ENCODE measurements around the gene FERMT2.

Gene FERMT2

DNA sequence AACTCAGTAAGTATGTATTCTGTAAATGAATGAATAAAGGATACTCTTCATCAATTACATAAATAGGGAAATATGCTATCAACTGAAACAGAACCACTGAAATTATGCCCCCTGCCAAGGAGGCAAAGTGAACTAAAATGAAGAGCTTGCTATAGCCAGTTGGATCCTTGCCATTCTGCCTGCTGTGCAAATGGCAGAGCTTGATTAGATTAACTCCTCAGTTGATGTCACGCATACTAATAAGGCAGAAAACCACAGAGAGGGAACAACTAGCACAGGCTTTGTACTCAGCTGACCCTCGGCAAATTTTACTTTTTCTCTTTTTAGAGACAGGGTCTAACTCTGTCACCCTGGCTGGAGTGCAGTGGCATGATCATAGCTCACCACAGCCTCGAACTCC is 36.7 kb upstream of the FERMT2 start:
- Histone ChIP-seq H3K27me3 (ENCODE audit: control insufficient read depth, low read length) (peaks cover 5% of the 10 kb centered on the region; the same call in 1 of the 2 replicates), H3K9me2 (replicated peaks; ENCODE audit: control insufficient read depth, low read length) (no peaks in the 10 kb centered on the region), H3K27ac (ENCODE audit: low read depth, low read length) (no peak overlapping the region), H3K4me2 (ENCODE audit: low read length) (no peak overlapping the region), H3K4me1 (ENCODE audit: control insufficient read depth, low read length) (no peaks in the 10 kb centered on the region), H4K20me1 (ENCODE audit: control insufficient read depth, insufficient read depth, low read depth, low read length) (no peaks in the 10 kb centered on the region), H3K9me3 (ENCODE audit: control insufficient read depth, insufficient read depth, low read length) (no peaks in the 10 kb centered on the region), H3K36me3 (ENCODE audit: control insufficient read depth, low read length) (no peaks in the 10 kb centered on the region), H3K79me2 (ENCODE audit: control insufficient read depth, low read length) (no peaks in the 10 kb centered on the region), H3K4me3 (ENCODE audit: low read length) (no peak overlapping the region), H3F3A (ENCODE audit: control insufficient read depth, insufficient read depth) (no peaks in the 10 kb centered on the region)
- TF ChIP-seq EZH2phosphoT487 (IDR thresholded peaks at IDR 0.05; ENCODE audit: borderline replicate concordance, low read length) = no peak
- TF ChIP-seq, protein P1, sequence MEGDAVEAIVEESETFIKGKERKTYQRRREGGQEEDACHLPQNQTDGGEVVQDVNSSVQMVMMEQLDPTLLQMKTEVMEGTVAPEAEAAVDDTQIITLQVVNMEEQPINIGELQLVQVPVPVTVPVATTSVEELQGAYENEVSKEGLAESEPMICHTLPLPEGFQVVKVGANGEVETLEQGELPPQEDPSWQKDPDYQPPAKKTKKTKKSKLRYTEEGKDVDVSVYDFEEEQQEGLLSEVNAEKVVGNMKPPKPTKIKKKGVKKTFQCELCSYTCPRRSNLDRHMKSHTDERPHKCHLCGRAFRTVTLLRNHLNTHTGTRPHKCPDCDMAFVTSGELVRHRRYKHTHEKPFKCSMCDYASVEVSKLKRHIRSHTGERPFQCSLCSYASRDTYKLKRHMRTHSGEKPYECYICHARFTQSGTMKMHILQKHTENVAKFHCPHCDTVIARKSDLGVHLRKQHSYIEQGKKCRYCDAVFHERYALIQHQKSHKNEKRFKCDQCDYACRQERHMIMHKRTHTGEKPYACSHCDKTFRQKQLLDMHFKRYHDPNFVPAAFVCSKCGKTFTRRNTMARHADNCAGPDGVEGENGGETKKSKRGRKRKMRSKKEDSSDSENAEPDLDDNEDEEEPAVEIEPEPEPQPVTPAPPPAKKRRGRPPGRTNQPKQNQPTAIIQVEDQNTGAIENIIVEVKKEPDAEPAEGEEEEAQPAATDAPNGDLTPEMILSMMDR (IDR thresholded peaks at IDR 0.05; ENCODE audit: low read depth, low read length, poor library complexity, severe bottlenecking) = no peak

DNA sequence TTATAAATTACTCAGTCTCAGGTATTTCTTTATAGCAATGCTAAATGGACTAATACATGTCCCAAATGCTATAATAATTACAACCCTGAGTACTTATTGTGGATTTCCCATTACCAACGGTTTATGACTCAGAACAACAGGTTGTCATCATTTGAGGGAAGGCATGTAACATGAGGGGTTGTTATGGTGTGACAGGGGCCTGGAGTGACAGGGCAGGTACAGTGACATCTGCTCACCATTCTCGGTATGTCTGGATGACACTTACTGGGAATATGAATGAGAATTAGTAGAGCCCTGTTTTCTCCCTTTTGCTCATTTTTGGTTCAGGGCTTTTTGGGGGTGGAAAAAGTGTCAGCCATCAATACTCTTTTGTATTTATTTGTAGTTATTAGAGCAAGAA is 36.2 kb upstream of the FERMT2 start:
- H3K4me2 ChIP-seq (ENCODE audit: low read length) = no peak overlapping the region
- no peaks in the 10 kb centered on the region for H3K9me2 ChIP-seq (replicated peaks; ENCODE audit: control insufficient read depth, low read length)
- no peak for TF ChIP-seq EZH2phosphoT487 (IDR thresholded peaks at IDR 0.05; ENCODE audit: borderline replicate concordance, low read length)
- TF ChIP-seq, protein P1 (IDR thresholded peaks at IDR 0.05; ENCODE audit: low read depth, low read length, poor library complexity, severe bottlenecking) = no peak
- H3K36me3 ChIP-seq (ENCODE audit: control insufficient read depth, low read length) = no peaks in the 10 kb centered on the region
- H3K27ac ChIP-seq (ENCODE audit: low read depth, low read length) = no peak overlapping the region
- no peak overlapping the region for H3K4me3 ChIP-seq (ENCODE audit: low read length)
- H3K79me2 ChIP-seq (ENCODE audit: control insufficient read depth, low read length) = no peaks in the 10 kb centered on the region
- no peaks in the 10 kb centered on the region for H3F3A ChIP-seq (ENCODE audit: control insufficient read depth, insufficient read depth)
- peaks cover 5% of the 10 kb centered on the region; the same call in 1 of the 2 replicates for H3K27me3 ChIP-seq (ENCODE audit: control insufficient read depth, low read length)
- H4K20me1 ChIP-seq (ENCODE audit: control insufficient read depth, insufficient read depth, low read depth, low read length) = no peaks in the 10 kb centered on the region
- no peaks in the 10 kb centered on the region for H3K4me1 ChIP-seq (ENCODE audit: control insufficient read depth, low read length)
- H3K9me3 ChIP-seq (ENCODE audit: control insufficient read depth, insufficient read depth, low read length) = no peaks in the 10 kb centered on the region

DNA sequence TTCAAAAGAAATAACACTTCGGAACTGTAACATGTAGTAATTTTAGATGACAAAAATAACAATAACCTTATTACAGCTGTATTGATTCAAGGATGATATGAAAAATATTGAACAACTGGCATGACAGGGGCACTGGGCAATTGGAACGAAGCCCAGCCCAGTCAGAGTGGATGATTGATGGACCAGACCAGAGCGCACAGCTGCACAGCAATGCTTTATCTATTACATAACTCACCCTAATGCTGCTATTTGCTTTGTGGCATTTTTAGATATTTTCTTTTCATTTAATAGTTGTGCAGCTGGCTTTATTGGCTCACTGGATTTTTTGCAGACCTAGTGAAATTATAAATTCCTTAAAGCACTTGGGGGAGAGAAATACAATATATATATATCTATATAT is 26.9 kb upstream of the FERMT2 start:
- H3F3A ChIP-seq (ENCODE audit: control insufficient read depth, insufficient read depth) = no peaks in the 10 kb centered on the region
- H3K9me3 ChIP-seq (ENCODE audit: control insufficient read depth, insufficient read depth, low read length) = no peaks in the 10 kb centered on the region
- H3K79me2 ChIP-seq (ENCODE audit: control insufficient read depth, low read length) = no peaks in the 10 kb centered on the region
- no peak overlapping the region for H3K27ac ChIP-seq (ENCODE audit: low read depth, low read length)
- no peaks in the 10 kb centered on the region for H3K36me3 ChIP-seq (ENCODE audit: control insufficient read depth, low read length)
- TF ChIP-seq, protein P1 (IDR thresholded peaks at IDR 0.05; ENCODE audit: low read depth, low read length, poor library complexity, severe bottlenecking) = no peak
- no peaks in the 10 kb centered on the region for H4K20me1 ChIP-seq (ENCODE audit: control insufficient read depth, insufficient read depth, low read depth, low read length)
- no peaks in the 10 kb centered on the region for H3K4me1 ChIP-seq (ENCODE audit: control insufficient read depth, low read length)
- H3K27me3 ChIP-seq (ENCODE audit: control insufficient read depth, low read length) = no peaks in the 10 kb centered on the region
- H3K4me3 ChIP-seq (ENCODE audit: low read length) = no peak overlapping the region
- no peak overlapping the region for H3K4me2 ChIP-seq (ENCODE audit: low read length)
- H3K9me2 ChIP-seq (replicated peaks; ENCODE audit: control insufficient read depth, low read length) = no peaks in the 10 kb centered on the region

DNA sequence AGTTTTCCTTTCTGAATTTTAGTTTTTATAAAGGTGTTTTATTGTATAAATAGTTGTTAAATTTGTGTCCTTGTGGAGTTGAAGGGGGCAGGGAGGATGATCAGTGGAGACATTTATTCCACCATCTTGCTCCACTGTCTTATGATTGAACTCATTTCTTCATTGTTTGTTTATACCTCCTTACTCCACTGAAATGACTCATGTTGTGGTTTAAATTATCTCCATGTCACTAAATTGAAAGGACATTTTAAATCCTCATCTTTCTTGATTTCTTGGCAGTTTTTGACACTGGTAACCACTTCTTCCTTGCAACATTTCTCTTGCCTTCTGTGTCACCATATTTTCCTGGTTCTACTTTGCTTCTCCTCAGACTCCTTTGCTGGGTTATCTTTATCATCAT is 23.6 kb upstream of the FERMT2 start:
- Histone ChIP-seq H3K36me3 (ENCODE audit: control insufficient read depth, low read length) (no peaks in the 10 kb centered on the region), H3K9me3 (ENCODE audit: control insufficient read depth, insufficient read depth, low read length) (no peaks in the 10 kb centered on the region), H3F3A (ENCODE audit: control insufficient read depth, insufficient read depth) (no peaks in the 10 kb centered on the region), H3K27ac (ENCODE audit: low read depth, low read length) (no peak overlapping the region), H3K27me3 (ENCODE audit: control insufficient read depth, low read length) (no peaks in the 10 kb centered on the region), H3K4me2 (ENCODE audit: low read length) (no peak overlapping the region), H3K4me3 (ENCODE audit: low read length) (no peak overlapping the region), H3K9me2 (replicated peaks; ENCODE audit: control insufficient read depth, low read length) (no peaks in the 10 kb centered on the region), H4K20me1 (ENCODE audit: control insufficient read depth, insufficient read depth, low read depth, low read length) (no peaks in the 10 kb centered on the region), H3K79me2 (ENCODE audit: control insufficient read depth, low read length) (no peaks in the 10 kb centered on the region), H3K4me1 (ENCODE audit: control insufficient read depth, low read length) (no peaks in the 10 kb centered on the region)
- TF ChIP-seq, protein P1 (IDR thresholded peaks at IDR 0.05; ENCODE audit: low read depth, low read length, poor library complexity, severe bottlenecking) = no peak
